Right cardiac atrium (tissue), 5 donors: Measurements from ENCODE around the gene PRKCA. TPM values are rescaled to one million over a fixed set of nuclear protein-coding genes. Genes with fewer than 3 reads are reported as not detected.

Experiments used
- ATAC-seq, 2 donors: fragments of 200-7000 bp; cut with Tn5 transposase; one replicate each; pipeline versions ENCODE4 v1.8.0 to v1.9.1; 2020; ENCODE audit warnings: moderate library complexity in 2 of 2, mild to moderate bottlenecking in 1 of 2
- DNase-seq, 3 donors: peaks; one replicate each; pipeline ENCODE4 v3.0.0-alpha.2; 2020
- H3K27ac ChIP-seq: one replicate; pipeline ENCODE4 v1.5.1; 2013; ENCODE audit warnings: mild to moderate bottlenecking, low read length, control low read depth, moderate library complexity
- H3K27me3 ChIP-seq: one replicate; pipeline ENCODE4 v1.6.1; 2013; ENCODE audit not compliant: control insufficient read depth, insufficient read depth
- H3K4me1 ChIP-seq: one replicate; pipeline ENCODE4 v1.6.1; 2013; ENCODE audit warnings: low read length; ENCODE audit not compliant: control insufficient read depth, insufficient read depth
- H3K4me3 ChIP-seq: one replicate; pipeline ENCODE4 v1.5.1; 2013; ENCODE audit warnings: low read length, control low read depth
- H3K9me3 ChIP-seq: one replicate; pipeline ENCODE4 v1.6.1; 2013; ENCODE audit warnings: low read length; ENCODE audit not compliant: control insufficient read depth
- WGBS: extraction: QIAGEN DNeasy Blood & Tissue Kit; methylation state at CpG from one replicate; pipeline ENCODE4 v1.1.7; 2013; 5-methylcytosine and 5-hydroxymethylcytosine counted together
- intact Hi-C, 4 donors: fragments of 100-400 bp; cut with DNase I; formaldehyde crosslinking; loops; one replicate each; pipeline versions ENCODE4 v1.11.0 to v1.14.0; 2022 to 2023
- polyA plus RNA-seq: library from polyadenylated mRNA; stranded (reverse); fragments of 200-250 nt; gene quantifications from one replicate; pipeline ENCODE4 v1.2.3, GENCODE V29; 2013
- total RNA-seq, 4 donors: library from RNA; stranded (reverse); fragmentation: NEBNext Ultra II Directional; extraction: Animal tissue kit (Norgen Biotek cat#: 25700); gene quantifications; one replicate each; pipeline ENCODE4 v1.2.1, GENCODE V29; 2021
- donor health status: healthy with polysubstance abuse.
- donor health status: DM: no; HTN: yes; CAD: no.
- donor health status: DM: no; HTN: no; CAD: no.
- donor health status: DM: no; HTN: yes; CAD: no; lungs with severe emphysema.
- donor health status: DM: yes; HTN: yes; CAD: no.

PRKCA gene
- total and polyA plus RNA-seq, 5 donors = 2.2 to 8.0 (median 6.8) TPM

DNA sequence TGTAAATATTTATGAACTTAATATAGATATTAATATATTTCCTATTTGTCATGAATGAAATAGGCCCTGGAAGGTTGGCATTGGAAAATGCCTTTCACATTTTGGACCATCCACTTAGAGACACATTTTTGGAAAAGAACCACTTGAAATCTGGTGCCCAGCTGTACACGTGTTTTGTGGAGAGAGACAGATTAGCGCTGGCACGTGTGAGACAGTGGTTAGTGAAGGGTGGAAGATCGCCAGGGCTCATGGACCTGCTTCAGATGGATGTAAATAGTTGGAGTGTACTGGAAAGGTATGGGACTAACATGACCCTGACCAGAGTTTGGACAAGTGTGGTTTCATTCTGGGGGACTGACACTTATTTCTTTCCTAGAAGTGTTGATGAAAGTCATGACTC, 222.9 kb downstream of the PRKCA start:
- peaks cover 3% of the 10 kb centered on the region for H3K4me1 ChIP-seq
- WGBS = 71% methylated on average over 4 of the region's 4 CpGs

GRCh38 chr17:66526827-66527226, 224.4 kb downstream of the PRKCA start:
- intact Hi-C loops = no loop called here
- no peaks in the 10 kb centered on the region for H3K9me3 ChIP-seq
- H3K4me3 ChIP-seq = no peak overlapping the region
- no peak overlapping the region for H3K27ac ChIP-seq
- H3K4me1 ChIP-seq = peaks cover 3% of the 10 kb centered on the region
- DNase-seq (no peak), ATAC-seq (no peak)
- H3K27me3 ChIP-seq = no peaks in the 10 kb centered on the region
- WGBS = 97% methylated on average over 4 of the region's 4 CpGs

More for the DNA sequence above, 222.9 kb downstream of the PRKCA start:
- no peak overlapping the region for H3K4me3 ChIP-seq
- ATAC-seq = peak; percentile 38 to 40
- no peaks in the 10 kb centered on the region for H3K27me3 ChIP-seq
- no peak overlapping the region for H3K27ac ChIP-seq
- H3K9me3 ChIP-seq = no peaks in the 10 kb centered on the region
- intact Hi-C loops = no loop called here
- DNase-seq = peak in 1 of 3 donors; percentile 52

- Histone ChIP-seq H3K27ac (no peak overlapping the region), H3K4me1 (peaks cover 1% of the 10 kb centered on the region), H3K27me3 (no peaks in the 10 kb centered on the region), H3K9me3 (no peaks in the 10 kb centered on the region), H3K4me3 (no peak overlapping the region)
- 93% methylated on average over 5 of the region's 5 CpGs for WGBS
- DNase-seq (no peak), ATAC-seq (no peak)
- intact Hi-C loops = no loop called here
These were observed 224.9 kb downstream of the PRKCA start for GRCh38 chr17:66527335-66527734.

- Histone ChIP-seq H3K9me3 (no peaks in the 10 kb centered on the region), H3K4me3 (no peak overlapping the region), H3K4me1 (peaks cover 5% of the 10 kb centered on the region), H3K27ac (no peak overlapping the region), H3K27me3 (no peaks in the 10 kb centered on the region)
- 88% methylated on average over 5 of the region's 5 CpGs for WGBS
- intact Hi-C loops = no loop called here
- no peak for ATAC-seq
- no peak for DNase-seq
These were observed 229.5 kb downstream of the PRKCA start for GRCh38 chr17:66531851-66532295.

GRCh38 chr17:66533572-66533971, 231.2 kb downstream of the PRKCA start:
- 41% methylated on average over 9 of the region's 9 CpGs for WGBS
- DNase-seq = no peak
- no peak overlapping the region for H3K4me3 ChIP-seq
- H3K27me3 ChIP-seq = no peaks in the 10 kb centered on the region
- peaks cover 5% of the 10 kb centered on the region for H3K4me1 ChIP-seq
- ATAC-seq = no peak
- intact Hi-C loops = no loop called here
- H3K9me3 ChIP-seq = no peaks in the 10 kb centered on the region
- no peak overlapping the region for H3K27ac ChIP-seq

GRCh38 chr17:66533986-66534385, 231.6 kb downstream of the PRKCA start:
- Histone ChIP-seq H3K27ac (no peak overlapping the region), H3K4me3 (no peak overlapping the region), H3K4me1 (peaks cover 5% of the 10 kb centered on the region), H3K9me3 (no peaks in the 10 kb centered on the region), H3K27me3 (no peaks in the 10 kb centered on the region)
- DNase-seq (no peak), ATAC-seq (no peak)
- WGBS = 49% methylated on average over 5 of the region's 5 CpGs
- intact Hi-C loops = no loop called here

GRCh38 chr17:66535611-66536010, 233.2 kb downstream of the PRKCA start:
- Histone ChIP-seq H3K27me3 (no peaks in the 10 kb centered on the region), H3K4me3 (no peak overlapping the region), H3K27ac (no peak overlapping the region), H3K9me3 (no peaks in the 10 kb centered on the region), H3K4me1 (peaks cover 8% of the 10 kb centered on the region)
- intact Hi-C loops = no loop called here
- ATAC-seq = no peak
- 36% methylated on average over 1 of the region's 1 CpG for WGBS
- no peak for DNase-seq

DNA sequence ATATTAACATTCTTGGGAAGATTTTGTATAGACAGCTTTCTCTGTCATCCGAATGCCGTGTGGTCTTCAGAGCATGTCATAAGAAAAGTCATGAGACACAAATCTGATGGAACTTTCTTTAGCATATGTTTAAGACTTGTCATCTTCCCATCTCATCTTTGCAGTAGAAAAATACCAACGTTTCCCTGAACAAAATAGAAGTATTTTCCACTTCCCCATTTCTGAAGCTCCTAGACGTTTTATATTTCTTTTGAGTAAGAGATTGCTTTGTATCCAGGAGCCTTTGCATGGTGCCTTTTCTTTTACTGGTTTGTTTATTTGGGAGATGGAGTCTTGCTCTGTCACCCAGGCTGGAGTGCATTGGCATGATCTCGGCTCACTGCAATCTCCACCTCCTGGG, 235.1 kb downstream of the PRKCA start:
- ATAC-seq (no peak), DNase-seq (no peak)
- no peaks in the 10 kb centered on the region for H3K9me3 ChIP-seq
- H3K4me1 ChIP-seq = peaks cover 8% of the 10 kb centered on the region
- intact Hi-C loops = no loop called here
- WGBS = 77% methylated on average over 5 of the region's 5 CpGs
- no peak overlapping the region for H3K27ac ChIP-seq
- no peak overlapping the region for H3K4me3 ChIP-seq
- H3K27me3 ChIP-seq = no peaks in the 10 kb centered on the region

GRCh38 chr17:66538776-66539175, 236.4 kb downstream of the PRKCA start:
- Histone ChIP-seq H3K9me3 (no peaks in the 10 kb centered on the region), H3K4me3 (no peak overlapping the region), H3K27me3 (no peaks in the 10 kb centered on the region), H3K27ac (no peak overlapping the region), H3K4me1 (peaks cover 3% of the 10 kb centered on the region)
- intact Hi-C loops = no loop called here
- DNase-seq = no peak
- ATAC-seq = no peak
- 50% methylated on average over 5 of the region's 5 CpGs for WGBS

GRCh38 chr17:66540131-66540781, 237.8 kb downstream of the PRKCA start:
- intact Hi-C loops = no loop called here
- Histone ChIP-seq H3K4me3 (no peak overlapping the region), H3K27ac (peak overlapping the region; percentile 50), H3K4me1 (peaks cover 3% of the 10 kb centered on the region), H3K27me3 (no peaks in the 10 kb centered on the region), H3K9me3 (no peaks in the 10 kb centered on the region)
- WGBS = 49% methylated on average over 17 of the region's 17 CpGs
- ATAC-seq = peak; percentile 87 to 94
- peak; percentile 69 to 76 (median 72) for DNase-seq

GRCh38 chr17:66541461-66542128, 239.2 kb downstream of the PRKCA start:
- H3K4me1 ChIP-seq = peaks cover 3% of the 10 kb centered on the region
- intact Hi-C loops = no loop called here
- H3K27ac ChIP-seq = no peak overlapping the region
- 42% methylated on average over 8 of the region's 8 CpGs for WGBS
- no peaks in the 10 kb centered on the region for H3K9me3 ChIP-seq
- H3K27me3 ChIP-seq = no peaks in the 10 kb centered on the region
- no peak overlapping the region for H3K4me3 ChIP-seq
- peak in 2 of 3 donors; percentile 25 to 53 for DNase-seq
- ATAC-seq = peak; percentile 22 to 38
